ENCODE data around the gene KIF7. TPM values are rescaled to one million over a fixed set of nuclear protein-coding genes. Genes with fewer than 3 reads are reported as not detected.

Gene KIF7
- total and polyA plus RNA-seq, 2 donors (not counting 3 experiments of a cell fraction or from before 2014, with no cell fraction given) = 4.2 to 11.3 TPM

GRCh38 chr15:89680282-89680873 is 25.1 kb upstream of the KIF7 start:
- ChIA-PET POLR2A (no interaction called here), CTCF (no interaction called here)
- Histone ChIP-seq H3K27ac (ENCODE audit: insufficient read depth, low read depth, low read length) (no peak overlapping the region), H4K20me1 (replicated peaks; ENCODE audit: control insufficient read depth, extremely low read depth, insufficient read depth, low read length) (no peaks in the 10 kb centered on the region), H3K4me3 (replicated peaks in 1 of 3; ENCODE audit: insufficient read depth in 1 of 3, low read depth in 1 of 3, low read length in 3 of 3) (no peak overlapping the region), H3K9me1 (replicated peaks; ENCODE audit: control insufficient read depth, extremely low read depth, insufficient read depth, low read length) (no peaks in the 10 kb centered on the region), H3K79me2 (ENCODE audit: control insufficient read depth, insufficient read depth, low read length) (no peaks in the 10 kb centered on the region), H3K36me3 (ENCODE audit: control insufficient read depth in 2 of 2, extremely low read depth in 1 of 2, insufficient read depth in 2 of 2, low read length in 2 of 2) (peaks cover 0 to 2% of the 10 kb centered on the region in 2 experiments), H3K4me2 (ENCODE audit: insufficient read depth, low read length) (no peak overlapping the region), H3K9me3 (replicated peaks; ENCODE audit: control insufficient read depth, insufficient read depth, low read length) (no peaks in the 10 kb centered on the region), H3K27me3 (ENCODE audit: control insufficient read depth in 2 of 2, insufficient read depth in 2 of 2, low read length in 2 of 2) (peaks cover 0 to 5% of the 10 kb centered on the region in 2 experiments), H3K9ac (replicated peaks; ENCODE audit: extremely low read depth, insufficient read depth, low read length) (no peak overlapping the region), H2AFZ (ENCODE audit: low read depth, low read length) (no peak overlapping the region), H3K4me1 (ENCODE audit: control insufficient read depth, extremely low read depth, insufficient read depth, low read length) (no peaks in the 10 kb centered on the region)
- dilution Hi-C loops (cut with MboI; ENCODE audit: extremely low pct_ligation_motif_present, low sequenced_read_pairs) = no loop called here
- no TSS peak for BruUV-seq (replicated peaks)
- intact Hi-C loops (cut with micrococcal nuclease) = no loop called here
- TF ChIP-seq FOS (IDR thresholded peaks at IDR 0.05; ENCODE audit: borderline replicate concordance, insufficient read depth, low read length) (no peak), CTCF (IDR thresholded peaks at IDR 0.05; ENCODE audit: extremely low read depth in 1 of 2, insufficient read depth in 1 of 2, low read depth in 1 of 2, low read length in 2 of 2) (no peak), EZH2 (IDR thresholded peaks at IDR 0.05; ENCODE audit: borderline replicate concordance, low read depth, low read length, severe bottlenecking) (no peak), MYC (IDR thresholded peaks at IDR 0.05; ENCODE audit: low read depth, low read length) (no peak), POLR2A (IDR thresholded peaks at IDR 0.05; ENCODE audit: low read depth, low read length) (no peak)
- DNase-seq (ENCODE audit: low read depth, low spot score) (peak; percentile 35), FAIRE-seq (no peak)

GRCh38 chr15:89679212-89679611 is 23.9 kb upstream of the KIF7 start, which contains the start of gene PLIN1:
TSS of gene PLIN1 (minus strand) at chr15:89679367. CDS start at chr15:89677489, 1,878 bp downstream.
- no peak for DNase-seq (ENCODE audit: low read depth, low spot score)
- Histone ChIP-seq H3K27me3 (ENCODE audit: control insufficient read depth in 2 of 2, insufficient read depth in 2 of 2, low read length in 2 of 2) (peaks cover 0 to 5% of the 10 kb centered on the region in 2 experiments), H3K4me2 (ENCODE audit: insufficient read depth, low read length) (no peak within 1 kb of the TSS), H4K20me1 (replicated peaks; ENCODE audit: control insufficient read depth, extremely low read depth, insufficient read depth, low read length) (no peaks in the 10 kb centered on the region), H3K36me3 (ENCODE audit: control insufficient read depth in 2 of 2, extremely low read depth in 1 of 2, insufficient read depth in 2 of 2, low read length in 2 of 2) (peaks cover 0 to 2% of the 10 kb centered on the region in 2 experiments), H3K9me1 (replicated peaks; ENCODE audit: control insufficient read depth, extremely low read depth, insufficient read depth, low read length) (no peaks in the 10 kb centered on the region), H3K4me3 (replicated peaks in 1 of 3; ENCODE audit: insufficient read depth in 1 of 3, low read depth in 1 of 3, low read length in 3 of 3) (no peak within 1 kb of the TSS), H3K9ac (replicated peaks; ENCODE audit: extremely low read depth, insufficient read depth, low read length) (no peak within 1 kb of the TSS), H3K9me3 (replicated peaks; ENCODE audit: control insufficient read depth, insufficient read depth, low read length) (no peaks in the 10 kb centered on the region), H3K4me1 (ENCODE audit: control insufficient read depth, extremely low read depth, insufficient read depth, low read length) (no peaks in the 10 kb centered on the region), H2AFZ (ENCODE audit: low read depth, low read length) (no peak within 1 kb of the TSS), H3K27ac (ENCODE audit: insufficient read depth, low read depth, low read length) (no peak within 1 kb of the TSS), H3K79me2 (ENCODE audit: control insufficient read depth, insufficient read depth, low read length) (no peaks in the 10 kb centered on the region)
- TF ChIP-seq EZH2 (IDR thresholded peaks at IDR 0.05; ENCODE audit: borderline replicate concordance, low read depth, low read length, severe bottlenecking) = no peak
- no peak for TF ChIP-seq GATA2 (IDR thresholded peaks at IDR 0.05; ENCODE audit: insufficient read depth, insufficient read length, low read depth, low read length)
- no peak for TF ChIP-seq POLR2AphosphoS5 (IDR thresholded peaks at IDR 0.05; ENCODE audit: insufficient read depth, low read depth, low read length)
- no peak for TF ChIP-seq POLR2A (IDR thresholded peaks at IDR 0.05; ENCODE audit: low read depth, low read length)
- TF ChIP-seq FOS (IDR thresholded peaks at IDR 0.05; ENCODE audit: borderline replicate concordance, insufficient read depth, low read length) = no peak
- no peak for TF ChIP-seq MYC (IDR thresholded peaks at IDR 0.05; ENCODE audit: low read depth, low read length)
- no peak for TF ChIP-seq JUN (IDR thresholded peaks at IDR 0.05; ENCODE audit: borderline replicate concordance, insufficient read depth, insufficient read length, low read depth)
- no peak for TF ChIP-seq MAX (IDR thresholded peaks at IDR 0.05; ENCODE audit: insufficient read depth, insufficient read length)
- no peak for TF ChIP-seq CTCF (IDR thresholded peaks at IDR 0.05; ENCODE audit: extremely low read depth in 1 of 2, insufficient read depth in 1 of 2, low read depth in 1 of 2, low read length in 2 of 2)
- BruUV-seq (replicated peaks) = no TSS peak
- no peak for FAIRE-seq
- intact Hi-C loops (cut with micrococcal nuclease) (no loop called here), dilution Hi-C loops (cut with MboI; ENCODE audit: extremely low pct_ligation_motif_present, low sequenced_read_pairs) (no loop called here)
- ChIA-PET POLR2A (no interaction called here), CTCF (no interaction called here)

Measured in endothelial cell of umbilical vein (primary cell).